ENCODE results near the gene KRTAP2-4.

DNA sequence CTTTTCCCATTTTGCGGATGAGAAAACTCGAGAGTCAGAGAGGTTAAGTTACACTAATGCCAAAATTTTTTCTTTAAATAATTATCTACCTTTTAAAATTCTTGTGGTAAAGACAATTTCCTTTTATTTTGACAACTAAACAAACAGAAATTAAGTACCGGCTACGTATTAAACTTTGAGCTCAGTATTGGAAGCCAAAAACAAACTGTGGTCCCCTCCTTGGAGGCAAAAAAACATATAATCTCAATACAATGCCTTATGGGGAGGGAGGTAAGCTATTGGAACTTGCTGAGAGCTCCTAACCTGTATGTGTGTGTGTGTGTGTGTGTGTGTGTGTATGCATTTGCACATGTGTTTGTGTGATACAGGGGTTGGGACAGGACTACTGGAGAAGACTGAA is 2.2 kb downstream of the KRTAP2-4 start:
- no peak for TF ChIP-seq POLR2A (IDR thresholded peaks at IDR 0.05; ENCODE audit: low read length)
- TF ChIP-seq GATA1 (IDR thresholded peaks at IDR 0.05; ENCODE audit: low read depth, low read length) = no peak

All from erythroblast (primary cell).